HG02973 (cell line): ENCODE data around the gene CCN5.
"Not testable (repeated sequence)": the region's sequence is repeated elsewhere in the genome, so short reads cannot be mapped to it uniquely, and the experiment has no call there.

Experiments
- ATAC-seq: cut with Tn5 transposase; IDR thresholded peaks from one replicate; pipeline ENCODE4 v1.9.1; 2021; ENCODE audit warnings: moderate library complexity; ENCODE audit not compliant: unreplicated experiment

Gene CCN5

DNA sequence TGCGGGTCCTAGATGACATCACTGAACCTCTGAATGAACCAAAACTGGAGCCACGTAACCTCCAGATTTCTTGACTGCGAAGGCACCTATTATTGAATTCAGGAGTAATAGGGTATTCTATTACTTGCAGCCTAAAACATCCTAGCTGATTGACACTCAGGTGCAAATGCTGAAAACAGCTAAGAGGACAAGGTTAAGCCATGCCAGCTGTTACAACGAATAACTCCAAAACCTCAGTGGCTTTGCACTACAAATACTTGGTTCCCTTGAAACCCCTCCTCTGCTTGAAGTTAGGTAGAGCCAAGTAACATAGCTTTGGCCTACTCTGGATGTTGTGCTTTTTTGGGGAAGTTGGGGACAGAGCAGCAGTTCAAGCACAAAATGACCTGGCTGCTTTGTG lies 21.0 kb upstream of the CCN5 start:
- ATAC-seq: no peak

GRCh38 chr20:44695295-44695673 lies 19.9 kb upstream of the CCN5 start:
- no peak for ATAC-seq

DNA sequence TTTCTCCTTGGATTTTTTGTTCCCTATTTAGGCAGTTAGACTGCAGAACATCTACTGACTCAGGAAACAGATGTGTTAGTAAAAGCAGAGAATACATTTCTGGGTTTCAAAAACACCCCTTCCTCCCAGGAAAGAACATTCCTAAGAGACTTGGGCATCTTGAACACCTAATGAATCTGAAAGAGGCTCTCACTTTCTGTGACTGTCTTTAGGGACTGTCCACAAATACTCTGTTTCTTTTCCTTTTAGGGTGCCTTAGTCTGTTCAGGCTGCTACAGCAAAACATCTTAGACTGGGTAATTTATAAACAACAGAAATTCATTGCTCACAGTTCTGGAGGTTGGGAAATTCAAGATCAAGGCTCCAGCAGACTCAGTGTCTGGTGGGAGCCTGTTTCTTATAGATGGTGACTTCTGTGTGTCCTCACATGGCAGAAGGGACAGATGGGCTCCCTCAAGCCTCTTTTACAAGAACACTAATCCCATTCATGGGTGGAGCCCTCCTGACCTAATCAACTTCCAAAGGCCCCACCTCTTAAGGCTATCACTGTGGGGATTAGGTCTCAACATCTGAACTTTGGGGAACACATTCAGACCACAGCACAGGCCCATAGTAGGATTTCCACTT lies 19.4 kb upstream of the CCN5 start:
- no peak for ATAC-seq

DNA sequence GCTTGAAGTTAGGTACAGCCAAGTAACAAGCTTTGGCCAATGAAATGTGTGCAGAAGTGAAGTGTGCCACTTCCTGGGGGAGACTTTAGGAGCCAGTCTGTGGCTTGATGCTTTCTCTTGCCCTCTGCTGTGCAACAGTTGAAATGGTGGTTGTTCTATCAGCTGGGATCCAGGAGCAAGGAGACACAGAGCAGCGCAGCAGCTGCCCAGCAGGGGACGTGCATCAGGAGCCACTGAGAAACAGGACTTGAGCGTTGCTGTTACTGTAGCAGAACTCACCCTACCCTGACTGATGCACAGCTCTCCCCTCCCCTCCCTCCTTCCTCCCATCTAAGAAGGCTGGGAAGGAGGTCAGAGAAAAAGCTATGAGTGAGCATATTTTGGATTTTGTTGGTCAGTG lies 18.9 kb upstream of the CCN5 start:
- ATAC-seq: no peak

DNA sequence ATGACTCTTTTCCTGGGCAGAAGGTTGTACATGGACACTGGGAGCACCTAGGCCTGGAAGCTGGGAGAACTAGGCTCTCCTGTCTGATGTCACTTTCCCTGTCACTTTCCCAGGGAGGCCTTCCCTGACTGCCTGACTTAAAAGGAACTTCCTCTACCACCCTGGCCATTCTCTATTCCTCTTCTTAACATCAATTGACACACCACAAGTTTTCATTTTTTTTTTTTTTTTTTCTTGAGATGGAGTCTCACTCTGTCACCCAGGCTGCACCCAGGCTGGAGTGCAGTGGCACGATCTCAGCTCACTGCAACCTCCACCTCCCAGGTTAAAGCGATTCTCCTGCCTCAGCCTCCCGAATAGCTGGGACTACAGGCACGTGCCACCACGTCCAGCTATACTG lies 18.1 kb upstream of the CCN5 start:
- ATAC-seq: not testable (repeated sequence)

DNA sequence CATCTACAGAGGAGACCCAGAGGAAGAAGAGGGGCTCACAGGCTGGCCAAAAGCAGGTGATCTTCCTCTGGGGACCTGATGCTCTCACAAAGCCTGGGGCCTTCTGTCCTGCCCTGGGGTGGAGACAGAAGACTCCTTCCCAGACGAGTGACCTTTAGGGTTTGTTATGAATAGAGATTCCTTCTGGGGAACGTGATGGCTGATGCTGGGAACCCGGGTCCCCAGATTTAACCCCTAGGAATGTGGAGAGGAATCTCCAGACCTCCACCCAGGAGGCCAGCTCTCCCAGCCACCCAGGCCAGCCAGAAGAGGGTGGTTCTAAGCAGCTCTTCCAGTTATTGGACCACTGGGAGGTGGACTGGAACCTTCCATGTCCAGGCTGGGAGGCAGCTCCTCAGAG lies 16.8 kb upstream of the CCN5 start:
- no peak for ATAC-seq

DNA sequence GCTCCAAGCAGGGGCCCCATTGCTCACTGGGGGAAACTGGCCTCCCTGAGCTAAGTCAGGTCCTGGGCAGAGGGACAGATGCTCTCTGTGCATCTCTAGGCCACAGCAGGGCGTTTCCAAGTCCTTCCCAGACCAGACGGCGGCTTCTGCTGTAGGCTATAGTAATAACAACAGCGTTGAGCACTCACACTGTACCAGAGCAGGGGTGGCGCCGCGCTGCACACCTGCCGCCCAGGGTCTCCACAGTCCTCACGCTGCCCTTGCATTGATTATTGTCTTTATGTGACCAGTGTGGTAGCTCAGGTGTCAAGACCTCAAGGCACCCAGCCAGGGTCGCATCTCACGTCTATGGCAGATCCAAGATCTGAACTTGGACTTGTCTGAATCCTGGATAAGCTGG lies 14.9 kb upstream of the CCN5 start:
- ATAC-seq: no peak

- ATAC-seq: no peak
Observed at GRCh38 chr20:44701118-44701857, 13.9 kb upstream of the CCN5 start.

GRCh38 chr20:44701858-44702256 lies 13.3 kb upstream of the CCN5 start:
- no peak for ATAC-seq

DNA sequence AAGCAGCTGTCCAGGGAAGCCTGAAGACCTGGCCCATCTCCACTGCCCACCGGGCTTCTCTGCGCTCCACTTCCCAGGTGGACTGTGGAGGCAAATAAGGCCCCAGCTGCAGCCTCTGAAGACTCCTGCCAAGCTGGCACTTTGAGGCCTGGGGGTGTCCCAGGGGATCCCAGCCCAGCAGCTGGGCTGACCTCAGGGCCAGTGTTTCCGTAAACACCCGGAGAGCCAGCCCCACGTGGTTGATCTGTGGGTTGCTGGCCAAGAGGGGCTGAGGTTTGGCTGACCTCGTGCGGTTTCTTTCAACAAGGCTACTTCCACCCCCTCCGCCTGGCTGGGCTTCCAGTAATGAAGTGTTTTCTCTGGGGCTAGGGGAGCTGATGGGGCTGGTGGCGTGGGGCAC lies 12.4 kb upstream of the CCN5 start:
- ATAC-seq: no peak

GRCh38 chr20:44703183-44703925 lies 11.8 kb upstream of the CCN5 start:
- no peak for ATAC-seq

GRCh38 chr20:44703956-44704488 lies 11.1 kb upstream of the CCN5 start:
- ATAC-seq: no peak

- ATAC-seq: no peak
Observed at GRCh38 chr20:44704551-44704971, 10.6 kb upstream of the CCN5 start.

- ATAC-seq: no peak
Observed at GRCh38 chr20:44705364-44706094, 9.6 kb upstream of the CCN5 start.

DNA sequence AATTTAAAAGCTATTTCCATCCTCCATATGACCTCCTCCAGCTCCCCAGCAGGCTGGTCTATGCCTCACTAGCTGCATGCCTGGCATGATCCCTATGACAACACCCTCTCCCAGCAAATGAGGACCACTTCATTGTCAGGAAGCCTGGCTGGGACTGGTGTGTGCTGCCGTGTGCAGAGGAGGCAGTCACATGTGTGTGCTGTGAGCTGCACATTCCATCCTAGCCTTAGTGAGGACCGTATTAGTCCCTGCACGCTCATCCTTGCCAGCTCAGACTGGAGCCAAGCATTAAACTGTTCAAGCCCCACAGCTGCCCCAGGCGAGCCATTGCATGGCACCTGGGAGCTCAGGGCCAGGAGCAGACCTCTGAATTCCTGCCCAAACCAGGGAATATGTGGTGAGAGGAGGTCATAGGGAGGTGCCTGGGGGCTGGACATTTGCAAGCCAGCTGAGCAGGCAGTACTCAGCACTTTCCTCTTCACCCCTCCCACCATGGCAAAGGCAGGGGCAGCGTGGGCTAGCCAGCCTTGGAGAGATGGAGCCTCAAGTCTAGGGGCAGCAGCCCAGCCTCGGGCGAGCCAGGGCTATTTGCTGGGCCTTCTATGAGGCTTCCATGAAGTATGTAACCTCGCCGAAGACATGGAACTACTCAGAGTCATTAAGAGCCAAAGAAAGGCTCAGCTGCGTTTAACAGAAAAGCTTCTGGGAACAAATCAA lies 8.7 kb upstream of the CCN5 start:
- ATAC-seq: no peak

DNA sequence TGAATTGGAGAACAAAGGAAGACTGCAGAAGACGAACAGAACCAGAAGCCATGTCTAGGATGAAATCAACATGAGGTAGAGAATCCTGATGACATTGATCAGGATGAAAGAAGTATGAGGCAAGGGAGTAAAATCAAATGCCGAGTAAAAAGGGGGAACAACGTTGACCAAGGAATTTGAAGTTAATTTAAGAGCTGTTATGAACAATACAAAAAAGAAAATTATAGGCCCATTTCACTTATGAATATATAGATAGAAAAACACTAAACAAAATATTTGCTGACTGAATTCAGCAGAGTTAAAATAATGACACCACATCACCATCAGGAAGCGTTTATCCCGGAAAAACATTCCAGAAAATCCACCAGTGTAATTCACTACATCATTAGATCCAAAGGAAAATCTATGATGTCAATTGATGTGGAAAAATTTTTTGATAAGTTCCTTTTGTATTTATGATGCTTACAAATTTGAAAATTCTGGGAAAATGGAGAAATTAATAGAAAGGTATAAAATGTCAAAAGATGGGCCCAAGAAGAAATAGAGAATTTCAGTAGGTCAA lies 8.1 kb upstream of the CCN5 start:
- no peak for ATAC-seq

DNA sequence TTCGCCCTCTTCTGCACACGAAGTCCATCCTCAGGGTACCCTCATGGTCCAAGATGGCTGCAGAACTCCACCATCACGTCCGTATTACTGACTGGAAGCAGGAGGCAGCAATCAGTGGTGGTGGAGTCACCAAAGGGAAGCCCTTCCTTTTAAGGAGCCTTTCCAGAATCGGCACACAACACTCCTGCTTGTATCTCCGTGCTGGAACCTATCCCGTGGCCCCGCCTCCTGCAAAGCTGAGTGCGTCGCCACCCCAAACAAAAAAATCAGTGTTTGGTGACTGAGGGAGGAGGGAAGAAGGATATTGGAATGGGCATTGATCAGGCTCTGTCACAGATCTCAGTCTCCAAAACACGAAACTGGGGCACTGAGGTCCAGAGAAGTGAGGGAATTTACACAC lies 5.8 kb upstream of the CCN5 start:
- no peak for ATAC-seq

GRCh38 chr20:44709797-44710196 lies 5.4 kb upstream of the CCN5 start:
- no peak for ATAC-seq

DNA sequence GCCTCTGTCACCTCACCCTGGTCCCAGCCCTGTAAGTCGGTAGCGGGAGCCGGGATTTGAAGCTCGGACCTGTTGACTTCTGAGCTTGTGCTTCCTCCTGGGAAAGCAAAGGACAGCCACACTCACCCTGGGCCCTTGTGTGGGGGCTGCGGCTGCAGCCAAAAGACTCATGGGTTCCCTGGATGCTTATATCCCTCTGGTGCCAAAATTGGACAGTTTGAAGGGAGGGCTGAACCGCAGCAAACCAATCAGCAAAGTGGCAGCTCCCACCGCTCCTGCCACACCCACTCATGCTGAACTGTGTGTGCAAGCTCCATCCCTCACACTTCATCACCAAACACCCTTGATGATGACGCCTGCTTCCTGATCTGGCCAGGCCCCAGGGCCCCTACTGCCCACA lies 3.9 kb upstream of the CCN5 start:
- no peak for ATAC-seq

DNA sequence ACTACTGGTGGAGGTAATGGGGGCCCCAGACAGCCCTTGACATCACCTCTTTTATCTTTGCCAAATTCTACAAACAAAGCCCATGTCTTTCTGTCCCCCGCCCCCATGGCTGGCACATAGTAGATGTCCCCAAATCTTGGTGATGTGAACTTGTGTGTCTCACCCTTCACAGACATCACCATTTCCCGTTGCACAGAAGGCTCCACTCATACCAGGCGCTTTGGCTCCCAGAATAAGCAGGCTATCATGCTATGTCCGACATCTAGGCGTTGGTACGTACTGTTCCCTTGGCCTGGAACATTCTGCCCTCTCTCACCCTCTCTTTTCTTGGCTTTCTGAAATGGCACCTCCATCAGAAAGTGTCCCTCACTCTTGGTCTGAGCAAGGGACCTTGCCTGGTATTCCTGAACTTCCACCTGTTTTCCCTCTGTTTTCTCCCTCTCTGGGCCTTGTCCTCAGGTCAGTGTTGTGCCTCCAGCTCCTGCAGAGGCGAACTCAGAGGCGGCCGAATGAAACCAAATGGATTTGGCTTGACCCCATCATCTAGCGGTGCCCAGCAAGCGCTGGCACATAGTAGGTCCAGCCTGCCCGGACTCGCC lies 968 bp upstream of the CCN5 start:
- ATAC-seq: no peak
